GDM1 (cell line): ENCODE results near the gene SLC6A8.
"Not testable (repeated sequence)": the region's sequence is repeated elsewhere in the genome, so short reads cannot be mapped to it uniquely, and the experiment has no call there.

ENCODE experiments used
- DNase-seq: peaks from one replicate; lab custom pipeline; 2025; lab: John Stamatoyannopoulos, UW

Gene SLC6A8

DNA sequence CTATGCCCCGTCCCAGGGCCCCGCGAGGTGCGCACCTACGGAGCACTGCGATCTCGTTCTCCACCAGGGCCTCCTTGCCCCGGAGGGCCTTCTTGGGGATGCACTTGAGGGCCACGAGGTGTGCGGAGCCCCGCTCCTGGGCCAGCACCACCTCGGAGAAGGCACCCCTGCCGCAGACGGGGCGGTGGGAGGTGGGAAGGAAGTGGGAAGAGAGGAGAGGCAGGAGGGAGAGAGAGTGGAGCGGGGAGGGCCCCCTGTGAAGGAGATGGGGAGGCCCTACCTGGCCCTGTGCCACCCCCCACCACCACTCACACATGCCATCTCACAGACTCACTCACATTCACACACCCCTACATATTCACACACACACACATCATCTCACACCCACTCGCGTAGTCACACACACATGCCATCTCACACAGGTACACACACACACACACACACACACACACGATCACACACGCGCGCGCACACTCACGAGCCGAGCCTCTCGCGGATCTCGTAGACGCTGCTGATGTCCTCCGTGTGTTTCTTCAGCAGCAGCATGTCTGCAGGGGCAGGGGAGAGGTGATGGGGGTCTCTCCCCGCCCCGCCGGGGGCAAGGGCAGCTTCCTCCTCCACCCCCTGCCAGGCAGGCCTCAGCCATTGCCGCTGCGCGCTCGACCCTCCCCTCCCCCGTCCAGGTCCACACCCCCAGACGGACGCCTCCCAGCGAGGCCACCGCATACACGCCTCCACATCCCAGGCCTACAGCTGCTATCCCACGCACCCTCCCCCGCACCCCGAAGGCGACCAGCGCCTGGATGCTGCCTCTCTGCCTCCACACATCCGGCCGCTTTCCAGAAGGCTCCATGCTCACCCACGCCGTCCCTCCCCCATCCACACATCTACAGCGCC is 14.9 kb upstream of the SLC6A8 start:
- DNase-seq: no peak

DNA sequence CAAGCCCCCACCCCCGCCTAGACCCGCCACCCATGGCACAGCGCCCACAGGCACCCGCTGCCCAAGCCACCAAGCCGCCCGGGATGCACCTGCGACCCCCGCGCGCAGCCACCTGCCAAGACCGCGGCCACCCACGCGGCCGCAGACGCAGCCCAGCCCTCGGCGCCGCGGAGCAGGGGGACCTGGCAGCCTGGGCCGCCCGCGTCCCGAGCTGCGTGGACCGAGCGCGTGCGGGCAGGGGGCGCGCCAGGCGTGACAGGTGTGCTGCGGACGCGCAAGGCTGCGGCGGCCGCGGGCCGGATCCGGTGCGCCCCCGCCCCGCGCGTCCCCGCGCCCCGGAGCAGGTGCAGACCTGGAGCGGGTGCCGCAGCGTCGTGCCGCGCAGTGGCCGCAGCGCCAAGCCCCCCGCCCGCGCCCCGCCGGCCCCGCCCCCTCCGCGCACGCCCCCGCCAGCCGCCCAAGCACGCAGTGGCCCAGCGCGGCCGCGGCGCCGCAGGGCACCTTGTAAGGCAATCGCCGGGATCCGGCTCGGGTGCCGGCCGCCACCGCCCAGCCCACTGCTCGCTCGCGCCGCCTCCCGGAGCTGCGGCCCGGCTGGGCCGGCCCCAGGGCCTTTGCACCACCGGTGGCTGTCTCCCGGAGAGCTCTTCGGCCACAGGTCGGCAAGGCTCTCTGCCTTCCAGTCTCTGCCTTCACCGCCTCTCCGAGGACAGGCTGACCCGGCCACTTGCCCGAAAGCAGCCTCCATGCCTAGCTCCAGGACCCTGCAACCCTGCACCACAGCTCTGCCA is 14.1 kb upstream of the SLC6A8 start, which contains the start of gene PNCK:
Gene PNCK (minus strand): TSS at position 386 of the 791 bp plus-strand sequence. CDS start 737 bp downstream, outside the sequence.
- no peak for DNase-seq

DNA sequence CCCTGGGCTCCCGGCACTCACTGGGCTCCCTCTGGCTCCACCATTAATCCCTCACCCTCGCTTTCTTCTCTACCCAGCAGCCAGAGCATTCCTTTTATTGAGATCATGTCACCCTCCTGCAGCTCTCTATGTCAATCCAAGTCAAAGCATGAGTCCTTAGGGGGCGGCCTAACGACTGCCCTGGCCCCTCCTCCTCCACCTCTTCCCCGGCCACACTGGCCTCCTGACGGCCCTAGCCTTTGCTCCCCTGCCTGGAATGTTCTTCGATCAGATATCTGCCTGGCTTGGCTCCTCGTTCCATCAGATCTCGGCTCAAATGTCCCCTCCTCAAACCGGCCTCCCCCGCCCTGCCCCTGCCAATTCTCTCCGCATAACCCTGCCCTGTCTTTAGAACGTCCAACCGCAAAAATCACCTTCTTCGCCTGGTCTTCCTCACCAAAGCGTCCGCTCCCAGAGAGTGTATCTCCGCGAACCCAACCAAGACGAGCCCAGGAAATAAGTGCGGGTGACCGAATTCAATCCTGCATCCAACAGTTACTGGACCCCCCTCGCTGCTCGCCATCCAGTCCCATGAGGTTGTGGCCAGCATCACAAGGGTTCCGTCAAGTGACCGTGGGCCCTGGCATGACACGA is 13.4 kb upstream of the SLC6A8 start:
- no peak for DNase-seq

DNA sequence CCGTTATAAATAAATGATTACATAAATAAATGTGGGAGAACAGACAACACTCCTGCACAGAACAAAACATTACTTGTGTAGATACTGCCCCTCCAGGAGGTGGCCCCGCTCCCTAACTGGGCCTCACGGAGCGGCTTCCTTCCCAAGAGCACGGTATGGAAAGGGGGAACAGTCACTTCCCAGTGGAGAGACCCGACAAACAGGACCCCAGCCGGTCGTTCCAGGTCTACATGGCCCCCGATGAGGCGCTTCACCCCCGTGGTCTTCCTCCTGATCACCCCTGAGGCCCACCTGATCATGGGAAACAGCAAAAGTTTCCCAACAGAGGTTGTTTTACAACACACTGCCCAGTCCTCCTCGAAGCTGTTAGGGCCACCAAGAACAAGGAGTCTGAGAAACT is 6.6 kb upstream of the SLC6A8 start:
- DNase-seq: no peak

DNA sequence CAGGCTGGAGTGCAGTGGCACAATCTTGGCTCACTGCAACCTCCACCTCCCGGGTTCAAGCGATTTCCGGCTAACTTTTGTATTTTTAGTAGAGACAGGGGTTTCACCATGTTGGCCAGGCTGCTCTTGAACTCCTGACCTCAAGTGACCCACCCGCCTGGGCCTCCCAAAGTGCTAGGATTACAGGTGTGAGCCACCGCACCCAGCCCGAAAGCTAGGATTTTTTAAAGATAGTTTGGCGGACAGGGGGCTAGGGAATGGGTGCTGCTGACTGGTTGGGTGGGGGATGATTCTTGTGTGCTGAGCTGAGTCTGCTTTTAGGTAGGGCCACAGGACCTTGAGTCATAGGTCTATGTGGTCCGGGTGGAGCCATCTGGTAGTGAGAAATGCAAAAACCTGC is 4.2 kb upstream of the SLC6A8 start:
- DNase-seq: not testable (repeated sequence)

DNA sequence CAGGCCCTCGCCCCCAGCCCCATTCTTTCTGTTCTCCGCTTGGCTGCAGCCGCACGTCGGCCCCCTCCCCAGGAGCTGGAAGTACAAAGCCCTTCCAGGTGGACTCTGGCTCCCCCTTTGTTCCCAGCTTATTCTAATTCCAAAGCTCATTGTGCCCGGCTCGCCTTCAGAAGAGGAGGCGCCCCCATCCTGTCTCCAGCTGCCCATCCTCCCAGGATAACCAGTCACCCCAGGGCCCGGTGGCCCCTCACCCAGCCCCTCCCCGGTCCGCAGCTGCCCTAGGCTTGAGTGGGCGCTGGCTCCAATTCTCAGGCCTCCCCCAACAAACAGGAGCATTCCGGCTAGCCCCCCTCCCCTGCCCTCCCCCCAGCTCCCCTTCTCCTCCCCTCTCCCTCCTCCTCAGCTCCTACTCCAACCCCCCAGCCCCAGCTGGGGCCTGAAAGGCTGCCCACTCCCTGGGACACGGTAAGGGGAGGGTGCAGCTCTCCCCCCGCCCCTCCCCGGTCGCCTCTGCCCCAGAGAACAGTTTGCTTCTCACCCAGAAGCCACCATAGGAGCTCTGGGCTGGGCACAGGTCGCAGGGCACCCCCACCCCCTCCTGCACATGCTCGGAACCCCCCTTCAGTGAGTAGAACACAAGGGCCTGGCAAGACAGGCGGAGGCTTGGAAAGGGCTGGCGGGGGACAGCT is 3.1 kb upstream of the SLC6A8 start:
- DNase-seq: no peak

DNA sequence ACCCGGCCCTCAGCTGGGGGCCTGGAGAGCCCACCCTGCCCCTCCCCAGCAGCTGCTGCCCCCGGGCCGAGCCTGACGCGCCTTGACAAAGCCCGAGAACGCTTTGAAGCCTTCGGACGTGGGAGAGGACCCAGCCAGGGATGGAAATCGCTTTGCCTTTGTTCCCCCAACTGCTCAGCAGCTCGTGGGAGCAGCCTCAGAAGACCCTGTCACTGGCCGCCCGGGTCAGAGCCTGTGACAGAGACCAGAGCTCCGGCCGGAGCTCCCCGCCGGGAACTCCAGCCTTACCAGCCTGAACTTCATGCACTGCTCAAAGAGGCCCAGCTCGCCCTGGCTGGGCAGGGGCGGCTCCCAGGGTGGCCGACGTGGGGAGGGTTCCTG is 2.6 kb upstream of the SLC6A8 start:
- DNase-seq: no peak

DNA sequence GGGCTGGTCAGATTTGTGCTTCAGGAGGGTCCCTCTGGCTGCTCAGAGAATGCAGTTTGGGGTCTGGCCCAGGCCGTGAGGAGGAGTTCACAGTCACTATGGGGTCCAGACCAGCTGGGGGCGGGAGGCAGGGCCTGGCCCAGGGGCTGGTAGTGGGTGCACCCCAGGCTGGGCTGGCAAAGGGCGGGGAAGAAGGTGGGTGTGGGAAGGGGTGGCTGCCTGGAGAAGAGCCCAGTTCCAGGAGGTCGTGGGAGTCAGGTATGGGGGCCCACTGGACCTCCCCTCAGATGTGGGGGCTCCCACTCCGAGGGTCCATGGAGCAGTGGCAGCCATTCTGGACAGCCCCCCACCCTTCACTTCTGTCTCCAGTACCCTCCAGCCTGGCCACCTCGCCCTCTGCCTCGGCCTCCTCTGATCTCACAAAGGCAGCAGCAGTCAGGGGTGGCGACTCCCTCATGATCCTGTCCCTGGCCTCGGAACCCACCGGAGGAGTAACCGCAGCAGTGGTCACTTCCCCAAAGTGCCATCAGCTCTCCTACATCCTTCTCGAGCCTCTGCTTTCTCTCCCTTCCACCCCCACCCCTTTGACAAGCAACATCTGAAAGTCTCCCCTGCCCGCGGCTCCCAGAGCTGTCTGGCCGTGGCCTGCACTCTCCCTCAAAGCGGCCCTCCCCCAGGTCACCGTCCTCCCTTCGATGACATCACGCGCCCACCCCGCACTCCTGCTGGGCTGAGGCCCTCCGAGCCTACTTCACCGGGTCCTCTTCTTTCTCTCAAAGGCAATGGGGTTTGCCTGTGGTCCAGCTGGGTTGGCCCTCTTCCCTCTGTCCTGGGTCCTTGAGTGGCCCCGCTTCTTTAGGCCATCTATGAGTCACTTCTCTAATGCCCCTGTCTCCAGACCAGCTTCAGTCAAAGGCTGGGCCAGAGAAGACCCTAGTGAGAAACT is 1.7 kb upstream of the SLC6A8 start:
- DNase-seq: no peak

DNA sequence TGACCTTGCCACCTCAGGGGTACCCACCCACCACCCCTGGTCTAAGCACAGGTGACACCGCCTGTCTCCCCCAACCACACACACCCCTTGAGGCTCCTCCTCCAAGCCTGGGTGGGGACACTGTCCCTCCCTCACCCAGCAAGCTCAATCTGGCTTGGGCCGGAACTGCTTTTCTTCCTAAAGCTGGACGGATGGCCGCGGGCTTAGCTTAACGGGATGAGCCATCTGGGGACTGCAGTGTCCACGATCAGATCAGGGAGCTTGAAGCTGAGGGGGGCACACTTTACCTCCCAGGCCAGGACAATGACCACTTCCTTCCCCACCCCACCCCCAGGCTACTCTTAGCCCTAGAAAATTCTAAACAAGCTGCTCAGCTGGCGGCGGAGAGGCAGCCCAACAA is 1.0 kb upstream of the SLC6A8 start:
- DNase-seq: no peak

DNA sequence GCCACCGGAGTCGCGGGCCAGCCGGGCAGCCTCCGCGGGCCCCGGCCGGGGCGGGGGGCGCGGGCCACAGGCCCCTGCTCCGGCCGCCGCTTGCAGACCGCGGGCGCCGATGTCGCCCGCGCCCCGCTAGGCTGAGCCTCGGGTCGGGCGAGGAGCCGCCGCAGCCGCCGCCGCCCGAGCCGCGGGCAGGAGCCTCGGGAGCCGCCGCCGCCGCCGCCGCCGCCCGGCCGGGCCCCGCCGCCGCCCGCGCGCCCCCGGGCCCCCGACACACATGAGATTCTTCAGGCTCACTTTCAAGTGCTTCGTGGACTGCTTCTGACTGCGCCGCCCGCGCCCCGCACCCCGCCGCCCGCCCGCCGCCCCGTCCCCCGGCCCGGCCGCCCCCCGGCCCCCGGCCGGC is 345 bp downstream of the SLC6A8 start:
- DNase-seq: no peak

DNA sequence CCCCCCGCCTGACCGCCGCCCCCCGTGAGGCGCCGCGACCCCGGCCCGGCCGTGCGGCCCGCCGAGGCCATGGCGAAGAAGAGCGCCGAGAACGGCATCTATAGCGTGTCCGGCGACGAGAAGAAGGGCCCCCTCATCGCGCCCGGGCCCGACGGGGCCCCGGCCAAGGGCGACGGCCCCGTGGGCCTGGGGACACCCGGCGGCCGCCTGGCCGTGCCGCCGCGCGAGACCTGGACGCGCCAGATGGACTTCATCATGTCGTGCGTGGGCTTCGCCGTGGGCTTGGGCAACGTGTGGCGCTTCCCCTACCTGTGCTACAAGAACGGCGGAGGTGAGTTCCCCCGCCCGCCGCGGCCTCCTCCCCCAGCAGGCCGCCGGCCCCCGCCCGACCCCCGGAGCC is 780 bp downstream of the SLC6A8 start:
- DNase-seq: no peak

DNA sequence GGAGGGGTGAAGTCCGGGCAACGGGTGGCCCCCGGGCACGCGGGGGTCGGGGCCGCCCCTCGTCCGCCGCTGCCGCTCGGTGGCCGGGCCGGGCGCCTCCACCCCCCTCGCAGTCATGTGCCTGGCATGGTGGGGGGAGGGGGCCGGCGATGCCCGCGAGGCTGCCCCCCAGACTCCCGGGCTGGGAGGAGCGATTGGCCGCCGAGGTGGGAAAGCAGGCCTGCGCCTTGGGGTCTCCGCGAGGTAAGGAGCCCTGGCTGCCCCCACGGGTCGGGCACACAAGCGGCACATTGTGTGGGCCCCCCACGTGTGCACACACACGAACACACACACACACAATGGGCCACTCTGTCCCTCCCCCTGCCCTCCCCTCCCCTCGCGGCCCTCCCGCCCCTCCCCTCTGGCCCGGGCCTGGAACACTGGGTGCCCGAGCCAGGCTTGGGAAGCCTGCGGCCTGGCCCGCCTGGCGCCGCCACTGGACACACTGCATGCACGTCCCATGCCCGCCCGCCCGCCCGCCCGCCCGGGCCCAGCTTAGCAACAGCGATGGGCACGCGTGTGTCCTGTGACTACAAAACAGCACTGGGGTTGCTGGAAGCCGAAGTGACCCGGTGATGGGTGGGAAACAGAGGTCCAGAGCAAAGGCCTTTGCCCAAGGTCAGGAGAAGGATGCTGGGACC is 1.3 kb downstream of the SLC6A8 start:
- DNase-seq: no peak

DNA sequence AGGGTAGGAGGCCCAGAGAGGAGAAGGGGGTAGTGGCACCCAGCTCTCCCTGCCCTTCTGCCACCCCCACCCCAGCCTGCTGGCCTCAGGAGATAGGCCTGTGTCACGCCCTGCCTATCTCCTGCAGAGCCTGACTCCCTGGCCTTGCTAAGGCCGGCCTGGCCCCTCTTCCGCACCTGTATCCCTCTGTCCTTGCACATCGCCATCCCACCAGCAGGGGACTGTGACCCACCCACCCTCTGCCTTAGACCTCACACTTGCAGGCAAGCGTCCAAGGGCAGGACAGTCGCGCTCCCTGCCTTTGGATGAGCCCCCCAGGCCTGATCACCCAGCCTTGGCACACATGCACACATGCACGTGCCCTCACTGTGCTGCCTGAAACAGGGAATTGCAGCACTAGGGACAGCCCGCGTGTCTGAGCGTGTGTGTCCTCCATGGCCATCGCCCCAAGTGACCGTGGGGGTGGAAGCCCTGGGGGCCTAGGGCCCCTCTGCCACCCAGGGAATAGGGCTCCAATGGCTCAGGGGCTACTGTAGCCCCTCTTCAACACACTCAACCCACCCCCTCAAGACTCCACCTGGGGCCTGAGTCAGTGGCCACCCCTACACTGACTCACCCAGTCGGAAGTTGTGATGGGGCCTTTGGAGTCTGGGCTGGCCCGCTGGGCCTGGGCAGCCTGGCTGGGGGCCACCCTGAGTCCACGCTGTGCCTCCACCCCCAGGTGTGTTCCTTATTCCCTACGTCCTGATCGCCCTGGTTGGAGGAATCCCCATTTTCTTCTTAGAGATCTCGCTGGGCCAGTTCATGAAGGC is 2.1 kb downstream of the SLC6A8 start:
- no peak for DNase-seq

DNA sequence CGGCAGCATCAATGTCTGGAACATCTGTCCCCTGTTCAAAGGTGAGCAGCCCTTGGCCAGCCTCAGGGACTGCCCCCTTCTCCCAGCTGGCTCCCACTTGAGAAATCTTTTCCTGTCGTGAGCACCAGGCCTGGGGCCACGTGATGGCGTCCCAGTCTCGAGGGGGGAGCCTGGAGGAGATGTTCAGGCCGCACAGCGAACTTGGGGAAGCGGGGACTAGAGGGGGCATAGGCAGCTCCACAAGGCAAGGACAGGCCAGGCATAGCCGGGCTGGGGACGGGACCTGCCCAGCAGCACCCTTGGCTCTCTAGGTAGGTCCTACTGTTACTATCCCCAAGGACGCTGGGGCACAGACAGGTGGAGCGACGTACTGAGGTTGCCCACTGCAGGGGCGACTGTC is 2.7 kb downstream of the SLC6A8 start:
- DNase-seq: no peak

DNA sequence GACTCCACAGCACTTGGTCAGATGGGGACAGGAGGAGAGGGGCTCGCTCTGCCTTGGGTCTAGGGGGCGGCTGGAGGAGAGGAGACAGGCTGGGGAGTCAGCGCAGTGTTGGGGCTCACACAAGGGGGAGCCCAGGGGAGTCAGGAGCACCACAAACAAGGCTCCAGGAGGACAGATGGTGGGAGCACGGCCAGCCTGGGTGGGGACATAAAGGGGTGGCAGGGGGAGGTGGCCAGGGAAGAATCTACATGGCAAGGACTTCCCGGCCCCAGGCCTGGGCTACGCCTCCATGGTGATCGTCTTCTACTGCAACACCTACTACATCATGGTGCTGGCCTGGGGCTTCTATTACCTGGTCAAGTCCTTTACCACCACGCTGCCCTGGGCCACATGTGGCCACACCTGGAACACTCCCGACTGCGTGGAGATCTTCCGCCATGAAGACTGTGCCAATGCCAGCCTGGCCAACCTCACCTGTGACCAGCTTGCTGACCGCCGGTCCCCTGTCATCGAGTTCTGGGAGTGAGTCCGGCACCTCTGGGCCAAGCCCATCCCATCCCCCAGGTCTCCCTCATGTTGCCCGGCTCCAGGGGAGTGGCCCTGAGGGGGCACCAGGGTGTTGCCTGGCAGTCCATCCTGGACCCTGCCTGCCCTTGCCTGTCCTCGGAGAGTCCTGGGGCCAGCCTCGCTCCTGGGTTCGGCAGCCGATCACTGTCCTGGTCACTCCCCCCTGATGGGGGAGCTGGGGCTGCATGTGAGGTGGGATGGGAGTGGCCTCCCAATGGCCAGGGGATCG is 3.5 kb downstream of the SLC6A8 start:
- DNase-seq: not testable (repeated sequence)

DNA sequence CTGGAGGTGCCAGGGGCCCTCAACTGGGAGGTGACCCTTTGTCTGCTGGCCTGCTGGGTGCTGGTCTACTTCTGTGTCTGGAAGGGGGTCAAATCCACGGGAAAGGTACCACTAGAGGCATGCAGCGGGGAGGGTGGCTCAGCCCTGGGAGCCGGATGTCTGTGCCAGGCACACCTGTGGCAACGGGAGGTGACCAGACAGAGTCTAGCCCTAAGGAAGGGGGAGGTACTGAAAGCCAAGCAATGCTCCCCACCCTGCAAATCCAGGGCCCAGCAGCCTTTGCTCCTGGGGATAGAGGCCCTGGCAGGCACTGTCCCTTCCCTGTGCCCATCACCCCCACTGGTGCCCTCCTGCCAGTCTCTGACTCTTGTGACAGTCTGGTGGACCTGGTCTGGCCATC is 4.3 kb downstream of the SLC6A8 start:
- no peak for DNase-seq

DNA sequence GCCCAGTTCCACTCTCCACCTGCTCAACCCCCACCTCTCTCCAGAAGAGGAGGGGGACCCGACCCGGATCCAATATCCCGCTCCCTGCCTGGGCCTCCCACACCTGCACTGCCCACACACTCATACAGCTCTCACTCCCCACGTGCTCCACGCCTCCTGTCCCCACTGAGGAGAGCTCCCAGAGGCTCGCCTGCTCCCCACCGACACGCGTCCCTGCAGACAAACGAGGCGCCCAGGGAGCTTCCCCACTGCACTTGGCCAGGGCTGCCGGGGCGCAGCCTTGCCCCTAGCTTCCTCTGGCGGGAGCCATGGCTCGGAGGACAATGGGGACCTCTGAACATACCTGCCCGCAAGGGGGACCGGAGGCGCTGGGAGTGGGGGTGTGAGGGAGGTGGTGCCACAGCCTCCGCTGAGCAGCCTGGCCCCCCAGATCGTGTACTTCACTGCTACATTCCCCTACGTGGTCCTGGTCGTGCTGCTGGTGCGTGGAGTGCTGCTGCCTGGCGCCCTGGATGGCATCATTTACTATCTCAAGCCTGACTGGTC is 5.0 kb downstream of the SLC6A8 start:
- no peak for DNase-seq
